Neural cell (in vitro differentiated cells): ENCODE measurements around the gene SPATS2L. TPM values are rescaled to one million over a fixed set of nuclear protein-coding genes. Genes with fewer than 3 reads are reported as not detected.

Experiments
- H2AFZ ChIP-seq: fragments of 200-600, 300-800 bp; sonication (generic), shearing (Covaris generic); 2 replicates; pipeline ENCODE4 v1.6.0; 2014; ENCODE audit warnings: low read depth, mild to moderate bottlenecking, antibody characterized with exemption, low read length, moderate library complexity
- H3F3A ChIP-seq: fragments of 200-600 bp; shearing (Covaris generic); 2 replicates; pipeline ENCODE4 v1.6.1; 2016; ENCODE audit warnings: mild to moderate bottlenecking, moderate library complexity, mixed read lengths, antibody characterized with exemption, low read length; ENCODE audit not compliant: insufficient read depth, poor library complexity, severe bottlenecking
- H3K27ac ChIP-seq: fragments of 200-600, 300-800 bp; sonication (generic), shearing (Covaris generic); 2 replicates; pipeline ENCODE4 v1.5.1; 2014; ENCODE audit warnings: mild to moderate bottlenecking, low read length, moderate library complexity
- H3K27me3 ChIP-seq: fragments of 300-800, 200-600 bp; sonication (generic), shearing (Covaris generic); 2 replicates; pipeline ENCODE4 v1.6.0; 2014; ENCODE audit warnings: mild to moderate bottlenecking, low read depth, low read length, moderate library complexity; ENCODE audit not compliant: insufficient read depth
- H3K36me3 ChIP-seq: fragments of 300-800, 200-600 bp; sonication (generic), shearing (Covaris generic); 2 replicates; pipeline ENCODE4 v1.5.1; 2014; ENCODE audit warnings: mild to moderate bottlenecking, antibody characterized with exemption, low read length, moderate library complexity; ENCODE audit not compliant: insufficient read depth
- H3K4me2 ChIP-seq: fragments of 300-800, 200-600 bp; sonication (generic), shearing (Covaris generic); 2 replicates; pipeline ENCODE4 v1.6.0; 2014; ENCODE audit warnings: mild to moderate bottlenecking, low read length
- H3K4me3 ChIP-seq: fragments of 300-800, 200-600 bp; sonication (generic), shearing (Covaris generic); 2 replicates; pipeline ENCODE4 v1.5.1; 2014; ENCODE audit warnings: mild to moderate bottlenecking, low read length, moderate library complexity
- H3K79me2 ChIP-seq: fragments of 200-600 bp; shearing (Covaris generic); replicated peaks from 2 replicates; pipeline ENCODE4 v1.6.0; 2014; ENCODE audit warnings: mild to moderate bottlenecking, low read length, moderate library complexity; ENCODE audit not compliant: insufficient read depth
- H3K9ac ChIP-seq: fragments of 300-800, 200-600 bp; sonication (generic), shearing (Covaris generic); 2 replicates; pipeline ENCODE4 v1.6.1; 2016; ENCODE audit warnings: mild to moderate bottlenecking, low read length, mixed read lengths
- H3K9me2 ChIP-seq: fragments of 200-600 bp; shearing (Covaris generic); 2 replicates; pipeline ENCODE4 v1.6.1; 2016; ENCODE audit warnings: mild to moderate bottlenecking, low read length, mixed read lengths; ENCODE audit not compliant: insufficient read depth
- H3K9me3 ChIP-seq: fragments of 200-600, 300-800 bp; sonication (generic), shearing (Covaris generic); 2 replicates; pipeline ENCODE4 v1.6.1; 2016; ENCODE audit warnings: mild to moderate bottlenecking, mixed run types, low read length, moderate library complexity, mixed read lengths
- H4K20me1 ChIP-seq: fragments of 200-600 bp; shearing (Covaris generic); 2 replicates; pipeline ENCODE4 v1.6.1; 2016; ENCODE audit warnings: mild to moderate bottlenecking, mixed run types; ENCODE audit not compliant: insufficient read depth
- CTCF ChIP-seq: fragments of 450-650 bp; IDR thresholded peaks from 2 replicates; pipeline ENCODE4 v1.5.1; 2014; ENCODE audit warnings: antibody characterized with exemption, mild to moderate bottlenecking, moderate library complexity; ENCODE audit not compliant: poor library complexity, severe bottlenecking
- EP300 ChIP-seq: fragments of 450-650 bp; conservative IDR thresholded peaks from 2 replicates; pipeline ENCODE4 v1.6.1; 2014; ENCODE audit warnings: antibody characterized with exemption, mild to moderate bottlenecking, moderate library complexity; ENCODE audit not compliant: poor library complexity, severe bottlenecking
- EZH2 ChIP-seq: fragments of 200-600, 300-800 bp; shearing (Covaris generic), sonication (generic); IDR thresholded peaks from 2 replicates; pipeline ENCODE4 v1.6.1; 2014; ENCODE audit warnings: antibody characterized with exemption, low read length, borderline replicate concordance, mild to moderate bottlenecking; ENCODE audit not compliant: insufficient read depth, poor library complexity, severe bottlenecking
- MXI1 ChIP-seq: fragments of 450-650 bp; conservative IDR thresholded peaks from 2 replicates; pipeline ENCODE4 v1.6.1; 2014; ENCODE audit warnings: antibody characterized with exemption, mild to moderate bottlenecking; ENCODE audit not compliant: poor library complexity, severe bottlenecking
- POLR2AphosphoS5 ChIP-seq: IDR thresholded peaks from 2 replicates; pipeline ENCODE4 v1.6.1; 2012
- RAD21 ChIP-seq: fragments of 450-650 bp; conservative IDR thresholded peaks from 2 replicates; pipeline ENCODE4 v1.6.1; 2014; ENCODE audit warnings: antibody characterized with exemption, mild to moderate bottlenecking, moderate library complexity
- REST ChIP-seq: IDR thresholded peaks from 2 replicates; pipeline ENCODE4 v1.6.1; 2012; ENCODE audit warnings: borderline replicate concordance
- SMC3 ChIP-seq: fragments of 450-650 bp; conservative IDR thresholded peaks from 2 replicates; pipeline ENCODE4 v1.6.1; 2014; ENCODE audit warnings: antibody characterized with exemption, mild to moderate bottlenecking, moderate library complexity; ENCODE audit not compliant: poor library complexity
- TAF1 ChIP-seq: IDR thresholded peaks from 2 replicates; pipeline ENCODE4 v1.6.1; 2012; ENCODE audit warnings: low read depth
- polyA plus RNA-seq: library from polyadenylated mRNA; depleted of rRNA; stranded (reverse); fragments of >200 nt; gene quantifications from 2 replicates; pipeline ENCODE4 v1.2.3, GENCODE V29; 2014

Gene SPATS2L
- polyA plus RNA-seq, 1 donor from 2014 or later, result 8.5 TPM

- no peaks in the 10 kb centered on the region for H3K27me3 ChIP-seq
- H3K36me3 ChIP-seq, result no peaks in the 10 kb centered on the region
- TF ChIP-seq SMC3, result no peak
- no peak for TF ChIP-seq REST
- no peak for TF ChIP-seq TAF1
- no peak for TF ChIP-seq EZH2
- no peak for TF ChIP-seq EP300
- TF ChIP-seq MXI1, result no peak
These were observed 44.4 kb upstream of the SPATS2L start for GRCh38 chr2:200262047-200262446.

GRCh38 chr2:200263279-200263678 is 43.2 kb upstream of the SPATS2L start:
- no peak overlapping the region for H3K9ac ChIP-seq
- no peaks in the 10 kb centered on the region for H3F3A ChIP-seq
- no peak overlapping the region for H3K4me3 ChIP-seq
- no peaks in the 10 kb centered on the region for H3K36me3 ChIP-seq
- H3K27me3 ChIP-seq, result no peaks in the 10 kb centered on the region
- no peak overlapping the region for H3K27ac ChIP-seq
- H3K4me2 ChIP-seq, result no peak overlapping the region
- H3K79me2 ChIP-seq, result no peaks in the 10 kb centered on the region
- no peaks in the 10 kb centered on the region for H4K20me1 ChIP-seq
- H2AFZ ChIP-seq, result no peak overlapping the region
- TF ChIP-seq EP300 (no peak), MXI1 (no peak), CTCF (no peak), POLR2AphosphoS5 (no peak), TAF1 (no peak), REST (no peak), SMC3 (no peak), EZH2 (no peak), RAD21 (no peak)
- H3K9me2 ChIP-seq, result no peaks in the 10 kb centered on the region
- H3K9me3 ChIP-seq, result no peaks in the 10 kb centered on the region

More at GRCh38 chr2:200262047-200262446, 44.4 kb upstream of the SPATS2L start:
- Histone ChIP-seq H3F3A (no peaks in the 10 kb centered on the region), H3K9me2 (no peaks in the 10 kb centered on the region), H3K27ac (no peak overlapping the region), H4K20me1 (no peaks in the 10 kb centered on the region), H3K9ac (no peak overlapping the region), H3K79me2 (no peaks in the 10 kb centered on the region), H3K4me3 (no peak overlapping the region), H2AFZ (no peak overlapping the region), H3K4me2 (no peak overlapping the region), H3K9me3 (no peaks in the 10 kb centered on the region)
